Kidney capillary endothelial cell (primary cell): ENCODE measurements around the gene S100A3.

ENCODE experiments used
- DNase-seq: peaks from one replicate; pipeline ENCODE4 v3.0.0-alpha.2; 2018; ENCODE audit warnings: low spot score

The S100A3 gene

DNA sequence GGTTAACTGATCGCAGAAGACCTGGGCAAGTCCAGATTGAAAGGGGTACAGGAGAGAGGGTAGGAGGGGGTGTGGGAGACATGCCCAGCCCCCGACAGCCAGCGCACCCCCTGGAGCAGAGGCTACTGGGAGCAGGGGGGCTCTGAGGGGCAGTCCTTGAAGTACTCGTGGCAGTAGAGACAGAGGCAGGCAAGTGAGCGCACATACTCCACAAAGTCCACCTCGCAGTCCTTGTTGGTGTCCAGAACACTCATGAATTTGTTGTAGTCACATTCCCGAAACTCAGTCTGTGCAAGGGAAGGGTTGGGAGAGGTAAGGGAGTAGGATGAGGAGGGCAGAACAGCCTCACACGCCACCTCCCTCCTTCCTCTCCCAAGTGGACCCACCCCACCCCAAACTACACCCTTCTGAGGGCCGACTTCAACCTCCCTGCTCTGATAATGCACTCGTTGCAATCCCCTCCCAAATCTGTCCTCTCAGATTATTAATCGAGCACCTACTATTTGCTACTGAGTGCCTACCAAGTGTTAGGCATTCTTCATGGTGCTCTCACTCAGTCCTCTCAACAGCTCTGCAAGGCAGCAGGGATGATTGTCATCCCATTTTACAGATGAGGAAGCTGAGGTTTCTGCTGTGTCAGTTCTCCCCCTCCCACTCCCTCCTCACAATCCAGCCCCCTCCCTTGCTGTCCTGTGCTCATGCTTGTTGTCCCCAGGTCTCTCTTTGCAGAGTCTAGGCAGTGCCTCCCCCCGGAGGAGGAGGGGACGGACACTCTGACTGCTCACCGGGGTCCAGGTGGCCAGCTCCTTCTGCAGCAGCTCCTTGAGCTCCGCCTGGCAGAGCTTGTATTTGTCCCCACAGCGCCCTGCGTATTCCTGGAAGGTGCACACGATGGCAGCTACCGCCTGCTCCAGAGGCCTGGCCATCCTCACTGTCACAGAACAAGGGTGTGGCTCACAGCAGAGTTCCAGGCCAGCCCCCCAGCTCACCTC is 1.2 kb downstream of the S100A3 start:
- no peak for DNase-seq

- DNase-seq, result no peak
Measured at GRCh38 chr1:153546796-153547559, 2.1 kb downstream of the S100A3 start.

DNA sequence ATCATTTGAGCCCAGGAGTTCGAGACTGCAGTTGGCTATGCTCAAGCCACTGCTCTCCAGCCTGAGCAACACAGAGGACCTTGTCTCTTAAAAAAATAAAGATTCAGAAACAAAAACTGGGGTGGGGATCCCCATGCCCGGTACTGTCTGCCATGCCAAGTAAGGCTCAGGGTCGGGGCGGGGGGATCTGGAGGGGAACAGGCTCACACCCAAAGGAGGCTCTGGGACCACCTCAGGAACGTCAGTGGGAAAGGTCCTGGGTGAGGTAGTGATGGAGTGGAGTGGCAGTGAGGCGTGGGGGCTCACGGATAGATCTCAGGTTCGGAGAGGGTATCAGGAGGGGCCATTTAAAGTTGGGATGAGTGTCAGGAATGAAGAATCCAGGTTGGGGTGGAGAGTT is 2.7 kb downstream of the S100A3 start:
- no peak for DNase-seq

- no peak for DNase-seq
Measured at GRCh38 chr1:153545067-153546055, 3.7 kb downstream of the S100A3 start, which contains the start of gene S100A4. TSS of gene S100A4 (minus strand) at chr1:153545806. CDS start at chr1:153544794, 1,012 bp downstream.

DNA sequence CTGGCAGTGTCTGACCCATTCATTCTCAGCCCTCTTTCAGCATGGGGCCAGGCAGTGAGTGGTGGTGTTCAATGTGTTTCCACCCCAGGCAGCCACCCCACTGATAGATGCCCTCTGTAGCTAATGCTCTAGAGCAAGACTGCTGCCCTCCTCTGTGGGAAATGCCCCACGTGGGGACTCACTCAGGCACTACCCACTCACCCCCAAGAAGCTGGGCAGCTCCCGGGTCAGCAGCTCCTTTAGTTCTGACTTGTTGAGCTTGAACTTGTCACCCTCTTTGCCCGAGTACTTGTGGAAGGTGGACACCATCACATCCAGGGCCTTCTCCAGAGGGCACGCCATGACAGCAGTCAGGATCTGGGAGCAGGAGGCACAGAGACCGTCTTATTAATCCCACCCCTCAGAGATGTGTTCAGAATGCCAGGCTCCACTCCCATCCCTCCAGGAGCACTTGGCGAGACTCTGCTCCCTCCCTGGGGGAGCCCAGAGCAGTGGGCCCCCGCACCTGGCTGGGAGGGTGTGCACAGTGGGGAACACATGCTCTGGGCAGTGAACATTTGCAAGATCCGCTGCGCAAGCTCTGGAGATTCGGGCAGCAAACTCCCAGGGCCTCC is 4.5 kb downstream of the S100A3 start:
- DNase-seq, result no peak

DNA sequence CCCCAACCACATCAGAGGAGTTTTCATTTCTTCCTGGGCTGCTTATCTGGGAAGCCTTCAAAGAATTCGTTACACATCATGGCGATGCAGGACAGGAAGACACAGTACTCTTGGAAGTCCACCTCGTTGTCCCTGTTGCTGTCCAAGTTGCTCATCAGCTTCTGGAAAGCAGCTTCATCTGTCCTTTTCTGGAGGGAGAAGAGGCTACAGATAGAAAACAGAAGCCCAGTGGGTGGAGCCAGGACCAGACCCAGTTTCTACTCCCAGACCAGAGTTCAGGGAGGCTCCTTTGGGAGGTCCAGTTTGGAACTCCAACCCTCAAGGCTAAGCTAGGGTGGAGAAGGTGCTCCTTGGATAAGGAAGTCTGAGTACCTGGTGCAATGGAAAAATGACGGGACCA is 5.3 kb downstream of the S100A3 start:
- DNase-seq, result no peak

GRCh38 chr1:153542956-153543711 is 5.9 kb downstream of the S100A3 start:
- DNase-seq, result no peak

- no peak for DNase-seq
Measured at GRCh38 chr1:153541641-153542590, 7.1 kb downstream of the S100A3 start.

DNA sequence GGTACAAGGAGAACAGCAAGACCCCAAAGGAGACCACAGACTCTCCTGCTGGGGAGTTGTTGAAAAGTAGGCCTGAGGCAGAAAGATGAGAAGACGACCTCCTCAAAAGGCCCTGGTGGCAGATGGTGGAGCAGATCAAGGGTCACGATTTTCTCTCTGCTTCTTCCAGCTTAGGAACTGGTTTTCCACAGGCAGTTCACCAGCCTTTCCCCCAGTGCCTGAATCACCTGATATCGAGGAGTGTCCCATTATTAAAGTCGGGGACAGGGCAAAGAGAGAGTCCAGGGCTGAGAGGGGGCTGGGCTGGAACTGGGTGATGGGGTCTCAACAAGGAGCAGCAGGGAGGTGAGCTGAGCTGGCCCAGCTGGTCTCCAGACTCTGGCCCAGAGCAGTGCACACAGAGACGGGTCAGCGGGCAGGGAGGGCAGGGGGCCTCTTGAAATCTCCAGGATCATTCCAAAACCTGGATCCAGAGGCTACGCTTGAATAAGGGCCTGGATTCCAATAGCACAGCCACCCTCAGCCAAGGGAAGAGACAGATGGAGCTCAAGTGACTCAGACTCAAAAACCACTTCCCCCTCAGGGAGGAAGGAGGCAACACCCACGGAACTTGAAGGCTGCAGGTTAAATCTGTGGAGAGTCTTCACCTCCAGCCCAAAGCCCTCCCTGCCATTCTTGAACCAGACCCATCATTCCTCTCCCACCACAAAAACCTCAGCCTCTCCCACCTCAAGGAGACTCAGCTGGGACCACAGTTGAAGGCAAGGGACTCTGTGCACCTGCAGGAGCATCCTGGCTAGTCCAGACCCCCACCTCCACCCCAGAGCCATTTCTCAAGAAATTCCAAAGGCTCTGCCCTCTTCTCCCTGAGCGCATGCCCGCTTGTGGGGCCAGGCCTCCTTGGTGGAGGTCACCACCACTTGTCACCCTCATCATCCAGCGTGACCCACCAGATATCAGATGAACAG is 8.4 kb downstream of the S100A3 start, which contains the start of gene S100A5:
Gene S100A5, minus strand, starts transcription at position 541 of the 968 bp plus-strand sequence. CDS start 743 bp downstream, outside the sequence.
- no peak for DNase-seq

DNA sequence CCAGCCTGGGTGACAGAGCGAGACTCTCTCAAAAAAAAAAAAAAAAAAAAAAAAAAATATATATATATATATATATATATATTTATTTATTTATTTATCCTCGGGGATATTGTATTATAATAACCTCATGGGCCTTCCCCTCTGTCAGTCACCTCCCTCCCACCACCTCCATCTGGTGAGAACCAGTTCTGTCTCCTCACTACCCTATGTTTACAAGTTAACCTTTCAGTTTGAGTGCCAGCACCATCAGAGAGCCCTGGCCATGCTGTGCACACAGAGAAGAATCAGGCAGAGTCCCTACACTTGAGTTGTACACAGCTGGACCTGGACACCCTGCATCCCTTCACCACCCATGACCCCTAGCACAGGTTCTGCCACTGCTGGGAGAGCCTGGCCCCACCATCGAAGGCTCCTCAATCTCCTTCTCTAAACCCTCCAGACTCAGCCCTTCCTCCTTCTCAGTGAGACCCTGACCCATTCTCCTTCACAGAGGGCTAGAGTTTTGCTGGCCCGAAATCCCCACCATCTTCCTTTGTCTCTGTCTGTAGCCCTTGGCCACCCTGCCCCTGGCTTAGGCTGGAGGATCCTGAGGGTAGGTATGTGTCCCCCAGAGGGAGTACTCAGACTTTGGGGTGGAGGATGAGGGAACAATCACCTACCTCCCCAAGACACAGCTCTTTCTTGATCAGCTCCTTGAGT is 9.5 kb downstream of the S100A3 start:
- DNase-seq, result no peak

DNA sequence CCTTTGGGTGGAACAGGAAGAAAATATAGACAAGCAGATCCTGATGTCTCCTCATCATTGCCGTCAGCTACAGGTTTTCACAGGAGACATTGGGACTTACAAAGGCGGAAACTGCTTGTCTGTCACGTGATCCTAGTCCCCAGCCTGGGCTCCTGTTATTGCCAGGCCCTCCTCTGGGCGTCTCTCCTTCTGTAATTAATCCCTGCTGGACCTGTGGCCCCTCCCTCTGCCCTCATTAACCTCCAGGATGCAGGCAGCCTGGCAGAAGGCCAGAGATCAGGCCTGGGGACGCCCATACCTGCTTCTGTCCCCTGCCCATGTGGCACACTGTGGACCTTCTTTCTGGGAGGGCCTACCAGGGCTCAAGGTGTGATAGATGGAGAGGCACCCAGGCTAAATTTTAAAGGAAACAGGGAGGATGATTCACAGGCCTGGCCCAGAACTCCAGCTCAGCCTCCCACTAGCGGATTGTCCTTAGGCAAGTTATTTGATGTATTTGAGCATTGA is 10.7 kb downstream of the S100A3 start:
- no peak for DNase-seq

DNA sequence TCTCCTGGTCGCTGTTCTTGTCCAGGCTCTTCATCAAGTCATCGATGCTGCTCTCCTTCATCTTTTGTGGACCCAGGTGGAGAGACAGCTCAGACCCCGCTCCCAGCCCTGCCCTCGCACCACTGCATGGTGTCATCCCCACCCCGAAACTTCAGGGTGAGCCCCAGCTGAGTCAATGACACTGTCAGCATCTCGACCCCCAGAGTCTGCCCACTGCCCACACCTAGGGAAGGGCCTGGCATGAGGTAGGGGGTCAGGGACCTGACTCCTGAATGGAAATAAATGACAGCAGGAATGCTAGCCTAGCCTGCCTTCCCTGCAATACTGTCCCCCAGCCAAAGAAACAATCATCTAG is 11.7 kb downstream of the S100A3 start:
- no peak for DNase-seq

- no peak for DNase-seq
Measured at GRCh38 chr1:153536671-153537375, 12.2 kb downstream of the S100A3 start.

DNA sequence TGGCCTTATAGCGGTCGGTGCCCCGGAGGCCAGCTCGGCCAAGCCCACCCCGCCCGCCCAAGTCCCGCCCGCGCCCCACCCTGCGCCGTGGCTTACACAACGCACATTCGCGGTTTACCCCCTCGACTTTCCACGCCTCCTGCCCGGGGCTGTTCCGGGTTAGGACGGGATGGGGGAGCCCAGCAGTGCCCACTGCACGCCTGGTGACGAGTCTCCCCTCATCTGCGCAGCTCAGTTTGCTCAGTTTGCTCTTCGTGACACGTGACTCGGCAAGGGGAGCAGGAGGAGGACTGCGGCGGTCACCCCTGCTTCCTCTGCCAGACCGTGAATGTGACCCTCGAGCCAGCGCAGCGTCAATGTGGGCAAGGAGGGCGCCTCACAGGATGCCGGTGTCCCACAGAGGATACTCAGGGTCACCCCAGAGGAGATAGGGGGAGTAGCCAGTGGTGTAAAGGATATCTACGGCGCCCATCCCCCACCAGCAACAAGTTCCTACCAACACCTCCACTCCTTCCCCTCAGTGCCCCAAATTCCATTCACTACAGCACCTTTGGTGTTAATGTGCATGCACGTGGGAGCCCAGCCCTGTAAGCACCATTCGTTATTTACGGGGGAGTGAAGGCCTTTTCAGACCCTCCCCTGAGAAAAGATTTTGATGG is 12.9 kb downstream of the S100A3 start:
- DNase-seq, result peak; percentile 82

GRCh38 chr1:153535242-153536011 is 13.6 kb downstream of the S100A3 start, which contains the start of gene S100A6:
TSS of gene S100A6 (minus strand) at chr1:153535991. CDS start at chr1:153535339, 652 bp downstream.
- DNase-seq, result no peak
